WI38 (cell line): ENCODE results near the gene FBN3.
"Not testable (repeated sequence)": the region's sequence is repeated elsewhere in the genome, so short reads cannot be mapped to it uniquely, and the experiment has no call there.

ENCODE experiments used
- H3K4me3 ChIP-seq: 2 replicates; pipeline ENCODE4 v1.5.1; 2011; ENCODE audit warnings: low read depth, mild to moderate bottlenecking, control low read depth, low read length
- CTCF ChIP-seq: IDR thresholded peaks from 2 replicates; pipeline ENCODE4 v1.5.1; 2012; ENCODE audit warnings: low read depth, mild to moderate bottlenecking, control low read depth, low read length

The FBN3 gene

GRCh38 chr19:8039231-8039630 is 110.2 kb downstream of the FBN3 start:
- no peak for TF ChIP-seq CTCF
- H3K4me3 ChIP-seq: no peak overlapping the region

GRCh38 chr19:8038815-8039214 is 110.6 kb downstream of the FBN3 start:
- H3K4me3 ChIP-seq: no peak overlapping the region
- no peak for TF ChIP-seq CTCF

GRCh38 chr19:8036434-8037099 is 112.8 kb downstream of the FBN3 start:
- no peak for TF ChIP-seq CTCF
- H3K4me3 ChIP-seq: no peak overlapping the region

- H3K4me3 ChIP-seq: no peak overlapping the region
- no peak for TF ChIP-seq CTCF
These were observed 115.2 kb downstream of the FBN3 start for GRCh38 chr19:8034178-8034525.

GRCh38 chr19:8033287-8034177 is 115.9 kb downstream of the FBN3 start:
- H3K4me3 ChIP-seq: not testable (repeated sequence)

GRCh38 chr19:8030960-8031359 is 118.4 kb downstream of the FBN3 start:
- no peak overlapping the region for H3K4me3 ChIP-seq
- TF ChIP-seq CTCF: no peak

- H3K4me3 ChIP-seq: no peak overlapping the region
- no peak for TF ChIP-seq CTCF
These were observed 120.4 kb downstream of the FBN3 start for GRCh38 chr19:8028951-8029491.
